Stimulated activated CD8-positive, alpha-beta memory T cell treated with anti-CD3 and anti-CD28 coated beads, Interleukin-15, amount 100 ng/mL, for 4 hours (primary cell): ENCODE results near the gene TCHP.

ENCODE experiments used
- DNase-seq, 2 donors: peaks; one replicate each; pipeline ENCODE4 v3.0.0-alpha.2; 2020; ENCODE audit warnings: low read depth in 2 of 2

The TCHP gene

GRCh38 chr12:109932878-109933503 is 32.9 kb downstream of the TCHP start:
- DNase-seq, result no peak

GRCh38 chr12:109934026-109934425 is 34.0 kb downstream of the TCHP start:
- DNase-seq, result no peak

GRCh38 chr12:109937371-109937770 is 37.3 kb downstream of the TCHP start:
- no peak for DNase-seq

GRCh38 chr12:109938947-109939346 is 38.9 kb downstream of the TCHP start:
- DNase-seq, result no peak

- no peak for DNase-seq
Measured at GRCh38 chr12:109939504-109939903, 39.4 kb downstream of the TCHP start.

GRCh38 chr12:109940339-109940923 is 40.4 kb downstream of the TCHP start:
- DNase-seq, result no peak

GRCh38 chr12:109943811-109944210 is 43.7 kb downstream of the TCHP start:
- no peak for DNase-seq

GRCh38 chr12:109944561-109945359 is 44.7 kb downstream of the TCHP start:
- no peak for DNase-seq

- DNase-seq, result no peak
Measured at GRCh38 chr12:109946505-109946904, 46.4 kb downstream of the TCHP start.

- DNase-seq, result no peak
Measured at GRCh38 chr12:109946913-109947312, 46.8 kb downstream of the TCHP start.

- DNase-seq, result no peak
Measured at GRCh38 chr12:109947521-109947920, 47.4 kb downstream of the TCHP start.

GRCh38 chr12:109948368-109948767 is 48.3 kb downstream of the TCHP start:
- no peak for DNase-seq

- DNase-seq, result no peak
Measured at GRCh38 chr12:109949089-109949488, 49.0 kb downstream of the TCHP start.

- no peak for DNase-seq
Measured at GRCh38 chr12:109950625-109951024, 50.6 kb downstream of the TCHP start.

GRCh38 chr12:109951136-109951535 is 51.1 kb downstream of the TCHP start:
- DNase-seq, result no peak

- DNase-seq, result no peak
Measured at GRCh38 chr12:109951751-109952150, 51.7 kb downstream of the TCHP start.

- no peak for DNase-seq
Measured at GRCh38 chr12:109952160-109952858, 52.2 kb downstream of the TCHP start.

GRCh38 chr12:109952873-109953272 is 52.8 kb downstream of the TCHP start:
- DNase-seq, result no peak

- no peak for DNase-seq
Measured at GRCh38 chr12:109953656-109954055, 53.6 kb downstream of the TCHP start.

GRCh38 chr12:109958374-109958773 is 58.3 kb downstream of the TCHP start:
- DNase-seq, result no peak

GRCh38 chr12:109959411-109960093 is 59.5 kb downstream of the TCHP start:
- no peak for DNase-seq

GRCh38 chr12:109961201-109961600 is 61.1 kb downstream of the TCHP start:
- no peak for DNase-seq
